ENCODE data around the gene MAN1A1. TPM values are rescaled to one million over a fixed set of nuclear protein-coding genes. Genes with fewer than 3 reads are reported as not detected.

MAN1A1 gene
- 26.4 and 28.1 TPM in 2 replicates for total RNA-seq

GRCh38 chr6:119349361-119350201, at the start of gene MAN1A1:
MAN1A1 (minus strand) TSS chr6:119349761; CDS start chr6:119349065, 696 bp downstream.

